Measurements from ENCODE around the gene CHIC1. TPM values are rescaled to one million over a fixed set of nuclear protein-coding genes. Genes with fewer than 3 reads are reported as not detected.
"Not testable (repeated sequence)": the region's sequence is repeated elsewhere in the genome, so short reads cannot be mapped to it uniquely, and the experiment has no call there.

Gene CHIC1
- total RNA-seq, 2 experiments from 2014 or later = 3.3 to 4.9 TPM

- Mint-ChIP-seq H3K36me3 (peaks cover 9% of the 10 kb centered on the region), H3K27me3 (no peaks in the 10 kb centered on the region), H3K9me3 (ENCODE audit: low read depth) (no peaks in the 10 kb centered on the region), H3K4me3 (no peak overlapping the region), H3K4me1 (no peaks in the 10 kb centered on the region), H3K27ac (no peak overlapping the region)
- no peak for DNase-seq
- CTCF ChIA-PET = no interaction called here
- ATAC-seq = no peak
Measured at GRCh38 chrX:73647212-73647611, 84.2 kb downstream of the CHIC1 start.

DNA sequence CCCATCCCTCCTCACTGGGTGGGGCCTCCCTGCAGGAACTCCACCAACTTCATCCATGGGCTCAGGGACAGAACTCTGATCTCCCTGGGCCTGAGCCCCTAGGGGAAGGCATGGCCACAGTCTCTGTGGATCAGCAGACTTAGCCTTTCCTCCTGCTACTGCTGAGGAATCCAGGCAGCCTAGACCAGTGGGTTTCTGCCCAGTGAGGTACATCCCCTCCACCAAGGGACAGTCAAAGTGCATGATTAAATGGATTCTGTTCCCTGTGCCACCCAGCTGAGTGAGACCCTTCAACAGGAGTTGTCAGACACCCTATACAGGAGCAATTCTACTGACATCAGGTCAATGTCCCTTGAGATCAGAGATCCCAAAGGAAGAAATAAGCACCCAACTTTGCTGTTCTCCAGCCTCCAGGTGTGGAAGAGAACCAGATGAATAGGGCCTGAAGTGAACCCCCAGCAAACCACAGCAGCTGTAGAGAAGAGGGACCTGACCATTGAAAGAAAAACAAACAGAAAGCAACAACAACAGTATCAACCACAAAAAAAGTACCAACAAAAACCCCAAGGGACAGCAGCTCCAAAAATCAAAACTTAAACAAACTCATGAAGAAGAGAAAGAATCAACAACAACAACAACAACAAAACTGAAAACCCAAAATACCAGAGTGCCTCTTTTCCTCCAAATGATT lies 84.8 kb downstream of the CHIC1 start:
- Mint-ChIP-seq H3K27ac (no peak overlapping the region), H3K36me3 (peaks cover 9% of the 10 kb centered on the region), H3K4me1 (no peaks in the 10 kb centered on the region), H3K4me3 (no peak overlapping the region), H3K9me3 (ENCODE audit: low read depth) (no peaks in the 10 kb centered on the region), H3K27me3 (no peaks in the 10 kb centered on the region)
- DNase-seq (no peak), ATAC-seq (no peak)
- CTCF ChIA-PET = no interaction called here

GRCh38 chrX:73661322-73661721 lies 98.3 kb downstream of the CHIC1 start:
- H3K4me1 Mint-ChIP-seq; H3K4me3 Mint-ChIP-seq; H3K36me3 Mint-ChIP-seq; H3K9me3 Mint-ChIP-seq (ENCODE audit: low read depth); H3K27me3 Mint-ChIP-seq; ATAC-seq; CTCF ChIA-PET; DNase-seq; H3K27ac Mint-ChIP-seq: not testable (repeated sequence)

GRCh38 chrX:73668779-73669178 lies 105.8 kb downstream of the CHIC1 start:
- peaks cover 5% of the 10 kb centered on the region for H3K36me3 Mint-ChIP-seq
- DNase-seq (no peak), ATAC-seq (no peak)
- H3K4me1 Mint-ChIP-seq = no peaks in the 10 kb centered on the region
- H3K27ac Mint-ChIP-seq = no peak overlapping the region
- no peak overlapping the region for H3K4me3 Mint-ChIP-seq
- CTCF ChIA-PET = no interaction called here
- no peaks in the 10 kb centered on the region for H3K27me3 Mint-ChIP-seq
- H3K9me3 Mint-ChIP-seq (ENCODE audit: low read depth) = peaks cover 3% of the 10 kb centered on the region

GRCh38 chrX:73681408-73681807 lies 118.4 kb downstream of the CHIC1 start:
- no peaks in the 10 kb centered on the region for H3K27me3 Mint-ChIP-seq
- no peak overlapping the region for H3K27ac Mint-ChIP-seq
- peaks cover 3% of the 10 kb centered on the region for H3K4me1 Mint-ChIP-seq
- no peak for DNase-seq
- H3K36me3 Mint-ChIP-seq = peaks cover 1% of the 10 kb centered on the region
- no peaks in the 10 kb centered on the region for H3K9me3 Mint-ChIP-seq (ENCODE audit: low read depth)
- H3K4me3 Mint-ChIP-seq = no peak overlapping the region
- ATAC-seq = no peak
- CTCF ChIA-PET = no interaction called here

DNA sequence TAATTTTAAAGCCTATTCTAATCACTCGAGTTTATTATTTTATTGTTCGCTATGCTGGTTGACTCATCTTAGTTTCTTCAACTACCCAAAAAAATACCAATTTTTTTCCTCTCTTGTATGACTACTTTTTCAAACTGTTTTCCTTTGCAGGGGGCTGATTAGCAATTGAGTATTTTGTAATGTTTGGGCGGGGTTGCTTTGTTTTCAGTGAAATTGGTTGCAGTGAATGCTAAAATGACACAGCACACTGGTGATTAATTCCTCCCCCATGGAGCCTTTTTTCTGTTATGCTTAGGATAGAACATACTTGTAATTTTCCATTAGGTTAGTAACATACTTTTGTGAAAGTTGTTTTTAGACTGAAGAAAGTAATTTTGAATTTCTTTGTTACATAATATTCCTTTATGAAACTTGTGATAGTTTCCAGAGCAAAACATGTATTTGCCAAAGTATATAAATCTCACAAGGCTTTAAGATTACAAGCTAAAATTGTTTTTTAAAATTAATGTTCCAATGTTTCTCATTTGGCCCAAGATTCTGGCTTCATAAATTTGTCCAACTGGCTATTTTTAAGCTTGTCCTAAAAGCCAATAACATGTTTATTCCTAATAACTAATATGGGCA lies 120.4 kb downstream of the CHIC1 start:
- Mint-ChIP-seq H3K27me3 (no peaks in the 10 kb centered on the region), H3K4me1 (peaks cover 3% of the 10 kb centered on the region), H3K9me3 (ENCODE audit: low read depth) (peaks cover 2% of the 10 kb centered on the region), H3K27ac (no peak overlapping the region), H3K36me3 (peaks cover 5% of the 10 kb centered on the region), H3K4me3 (no peak overlapping the region)
- DNase-seq (no peak), ATAC-seq (no peak)
- CTCF ChIA-PET = no interaction called here

GRCh38 chrX:73707014-73707413 lies 144.0 kb downstream of the CHIC1 start:
- CTCF ChIA-PET; H3K4me1 Mint-ChIP-seq; ATAC-seq; H3K27ac Mint-ChIP-seq; DNase-seq; H3K9me3 Mint-ChIP-seq (ENCODE audit: low read depth); H3K4me3 Mint-ChIP-seq; H3K27me3 Mint-ChIP-seq; H3K36me3 Mint-ChIP-seq: not testable (repeated sequence)

GRCh38 chrX:73728602-73729001 lies 165.6 kb downstream of the CHIC1 start:
- no peak for ATAC-seq
- DNase-seq = no peak
- no peak overlapping the region for H3K4me3 Mint-ChIP-seq
- H3K27ac Mint-ChIP-seq = no peak overlapping the region
- no peaks in the 10 kb centered on the region for H3K27me3 Mint-ChIP-seq
- H3K36me3 Mint-ChIP-seq = no peaks in the 10 kb centered on the region
- no peaks in the 10 kb centered on the region for H3K9me3 Mint-ChIP-seq (ENCODE audit: low read depth)
- CTCF ChIA-PET = no interaction called here
- no peaks in the 10 kb centered on the region for H3K4me1 Mint-ChIP-seq

Other genes starting within 250 kb of the CHIC1 start
- not detected for gene CDX4, start 116.1 kb upstream of the CHIC1 start, total RNA-seq

Measured in activated CD8-positive, alpha-beta memory T cell treated with anti-CD3 and anti-CD28 coated beads, Interleukin-2, amount 10 ng/mL, durations not matched to agents 7 days and 5 days (primary cell).